Muscle of back (tissue), 11 donors: Measurements from ENCODE around the gene SPINT2. TPM values are rescaled to one million over a fixed set of nuclear protein-coding genes. Genes with fewer than 3 reads are reported as not detected.
"Not testable (repeated sequence)": the region's sequence is repeated elsewhere in the genome, so short reads cannot be mapped to it uniquely, and the experiment has no call there.

Experiments
- DNase-seq, 3 donors: peaks; one replicate each; pipeline versions ENCODE4 v3.0.0 to v3.0.0-alpha.2; 2013
- polyA plus RNA-seq, 10 donors: library from polyadenylated mRNA; unstranded; fragments of 120-200 nt; gene quantifications; one replicate each; pipeline ENCODE4 v1.2.1, GENCODE V29; 2013; ENCODE audit not compliant: insufficient read length in 10 of 10

Gene SPINT2
- polyA plus RNA-seq, 10 donors = 1.9 to 36.3 (median 4.5) TPM

DNA sequence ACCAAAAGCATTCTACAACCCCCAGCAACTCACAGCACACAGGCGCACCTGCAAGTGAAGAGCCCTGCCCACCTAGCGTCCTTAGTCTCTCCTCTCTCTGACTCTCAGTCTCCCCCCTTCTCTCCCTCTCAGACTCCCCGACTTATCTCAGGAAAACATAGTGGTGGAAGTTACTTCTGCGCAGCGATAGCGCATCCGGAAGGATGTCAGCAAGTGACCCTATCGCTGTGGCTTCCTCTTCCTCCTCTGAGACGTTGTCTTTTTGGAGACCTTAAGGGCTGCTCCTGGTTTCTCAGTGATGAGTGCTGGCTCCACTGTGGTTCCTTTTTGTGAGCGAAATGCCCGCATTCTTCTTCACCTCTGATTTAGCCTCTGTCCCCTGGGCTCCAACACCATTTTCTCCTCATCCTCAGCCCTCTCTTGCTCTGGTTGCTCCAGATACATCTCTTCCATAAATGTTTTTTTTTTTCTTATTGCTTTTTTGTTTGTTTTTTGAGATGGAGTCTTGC lies 52.8 kb downstream of the SPINT2 start:
- DNase-seq = no peak

DNA sequence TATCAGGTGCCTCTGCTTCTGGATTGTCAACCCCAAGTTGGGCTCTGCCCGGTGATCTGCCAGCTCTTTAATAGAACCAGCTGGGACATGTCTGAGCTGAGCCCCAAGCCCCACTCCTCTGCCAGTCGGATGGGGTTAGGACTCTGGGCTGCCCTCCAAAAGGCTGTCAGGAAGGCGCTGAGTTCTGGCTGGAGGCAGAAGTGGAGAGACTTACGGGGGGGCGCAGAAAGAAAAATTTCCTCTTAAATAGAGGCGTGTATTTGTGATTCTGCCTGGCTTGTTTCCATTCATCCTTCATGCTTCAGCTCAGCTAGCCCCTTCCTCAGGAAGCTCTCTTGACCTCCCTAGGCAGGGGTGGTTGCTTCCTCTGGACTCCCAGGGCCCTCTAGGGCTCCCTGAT lies 54.3 kb downstream of the SPINT2 start:
- no peak for DNase-seq

- DNase-seq = peak in 1 of 3 donors; percentile 86
Measured at GRCh38 chr19:38319421-38320258, 55.3 kb downstream of the SPINT2 start, which contains the start of gene KCNK6. Gene KCNK6, plus strand, starts transcription at chr19:38319845. Its CDS starts 106 bp downstream, at chr19:38319951.

GRCh38 chr19:38320969-38321339 lies 56.6 kb downstream of the SPINT2 start:
- no peak for DNase-seq

GRCh38 chr19:38321646-38322196 lies 57.3 kb downstream of the SPINT2 start:
- DNase-seq = no peak

- no peak for DNase-seq
Measured at GRCh38 chr19:38323291-38323690, 58.9 kb downstream of the SPINT2 start.

DNA sequence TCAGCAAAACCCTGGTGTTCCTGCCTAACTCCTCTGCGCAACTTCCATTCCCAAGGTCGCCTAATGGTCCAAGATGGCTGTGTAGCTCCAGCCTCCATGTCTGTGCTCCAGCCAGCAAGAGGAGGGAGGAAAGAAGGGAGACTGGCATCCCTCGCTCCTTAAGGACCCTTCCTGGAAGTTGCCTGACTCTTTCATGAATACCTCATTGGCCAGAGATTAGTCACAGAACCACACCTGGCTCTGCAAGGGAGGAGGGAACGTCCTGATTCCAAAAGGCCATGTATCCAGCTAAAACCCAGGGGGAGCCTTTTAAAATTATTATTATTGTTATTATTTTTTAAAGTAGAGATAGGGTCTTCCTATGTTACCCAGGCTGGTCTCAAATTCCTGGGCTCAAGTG lies 60.1 kb downstream of the SPINT2 start:
- DNase-seq = no peak

- DNase-seq = no peak
Measured at GRCh38 chr19:38326591-38326990, 62.2 kb downstream of the SPINT2 start.

GRCh38 chr19:38329651-38330050 lies 65.3 kb downstream of the SPINT2 start:
- no peak for DNase-seq

DNA sequence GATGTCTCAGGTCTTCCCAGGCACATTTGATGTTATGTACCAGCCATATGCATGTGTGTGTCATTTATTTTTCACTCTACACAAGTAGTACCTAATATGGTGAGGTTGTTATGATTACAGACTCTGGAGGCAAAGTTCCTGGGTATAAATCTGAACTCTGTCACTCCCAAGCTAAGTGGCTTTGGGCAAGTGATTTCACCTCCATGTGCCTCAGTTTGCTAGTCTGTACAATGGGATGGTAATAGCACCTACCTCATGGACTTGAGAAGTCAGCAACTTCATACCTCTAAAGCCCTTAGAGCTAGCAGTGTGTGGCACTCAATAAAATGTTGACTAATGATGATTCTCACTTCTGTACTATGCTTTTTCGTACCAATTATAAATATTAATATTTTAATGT lies 67.4 kb downstream of the SPINT2 start:
- no peak for DNase-seq

- no peak for DNase-seq
Measured at GRCh38 chr19:38333245-38333644, 68.9 kb downstream of the SPINT2 start.

GRCh38 chr19:38335949-38336637 lies 71.7 kb downstream of the SPINT2 start:
- peak; percentile 93 to 98 (median 94) for DNase-seq

DNA sequence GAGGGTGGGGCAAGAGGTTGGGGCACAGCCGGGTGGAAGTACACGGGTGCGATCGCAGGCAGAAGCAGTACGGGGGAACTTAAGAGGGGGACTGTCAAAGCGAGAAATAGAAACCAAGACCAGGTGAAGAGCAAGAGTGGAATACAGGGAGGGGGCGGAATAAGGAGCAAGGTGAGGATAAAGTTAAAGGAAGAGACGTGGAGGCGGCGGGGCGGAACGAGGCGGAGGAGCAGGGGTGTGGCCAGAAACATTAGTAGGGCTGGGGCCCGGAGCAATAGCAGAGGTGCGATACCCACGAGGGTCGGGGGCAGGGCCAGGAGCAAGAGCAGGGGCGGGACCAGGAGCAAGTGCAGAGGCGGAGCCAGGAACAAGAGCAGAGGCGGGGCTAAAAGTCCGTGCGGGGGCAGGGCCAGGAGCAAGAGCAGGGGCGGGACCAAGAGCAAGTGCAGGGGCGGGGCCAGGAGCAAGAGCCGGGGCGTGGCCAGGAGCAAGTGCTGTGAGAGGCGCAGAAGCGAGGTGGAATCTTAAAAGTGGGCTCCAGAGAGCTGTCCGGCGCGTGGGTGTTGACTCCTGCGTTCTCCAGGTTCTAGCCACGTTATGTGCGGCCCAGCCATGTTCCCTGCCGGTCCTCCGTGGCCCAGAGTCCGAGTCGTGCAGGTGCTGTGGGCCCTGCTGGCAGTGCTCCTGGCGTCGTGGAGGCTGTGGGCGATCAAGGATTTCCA lies 72.4 kb downstream of the SPINT2 start:
- peak; percentile 78 to 91 (median 88) for DNase-seq

DNA sequence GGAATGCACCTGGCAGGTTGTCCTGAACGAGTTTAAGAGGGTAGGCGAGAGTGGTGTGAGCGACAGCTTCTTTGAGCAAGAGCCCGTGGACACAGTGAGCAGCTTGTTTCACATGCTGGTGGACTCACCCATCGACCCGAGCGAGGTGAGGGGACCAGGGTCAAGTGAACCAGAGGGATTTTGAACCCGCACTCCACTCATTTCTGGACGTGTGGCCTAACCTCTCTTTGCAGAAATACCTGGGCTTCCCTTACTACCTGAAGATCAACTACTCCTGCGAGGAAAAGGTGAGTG lies 72.9 kb downstream of the SPINT2 start:
- no peak for DNase-seq

GRCh38 chr19:38339011-38339410 lies 74.6 kb downstream of the SPINT2 start:
- DNase-seq = not testable (repeated sequence)

- no peak for DNase-seq
Measured at GRCh38 chr19:38340927-38341326, 76.6 kb downstream of the SPINT2 start.

Other genes starting within 250 kb of the SPINT2 start
- gene DPF1, start 40.4 kb upstream of the SPINT2 start, polyA plus RNA-seq = 1 to 10 TPM; 2.3 to 5.5 (median 3.4) TPM
- 10 to 100 TPM in 7 of 10 donors, 1 to 10 TPM in 3; 7.4 to 18.7 (median 14.5) TPM for gene PPP1R14A, start 8.2 kb upstream of the SPINT2 start, polyA plus RNA-seq
- gene C19orf33, start 39.7 kb downstream of the SPINT2 start, polyA plus RNA-seq = 1 to 10 TPM in 3 of 10 donors, under 1 TPM in 4, not detected in 3; 0.48 to 7.4 (median 0.81) TPM
- 10 to 100 TPM; 20.4 to 33.6 (median 24.6) TPM for gene YIF1B, start 51.4 kb downstream of the SPINT2 start, polyA plus RNA-seq
- gene KCNK6, start 55.3 kb downstream of the SPINT2 start, polyA plus RNA-seq = 1 to 10 TPM; 1.9 to 3.4 (median 2.5) TPM
- gene CATSPERG, start 71.3 kb downstream of the SPINT2 start, polyA plus RNA-seq = 1 to 10 TPM; 1.6 to 4.3 (median 2.3) TPM
- 100 to 1,000 TPM; 111 to 143 (median 121) TPM for gene PSMD8, start 110.0 kb downstream of the SPINT2 start, polyA plus RNA-seq
- 1 to 10 TPM in 1 of 10 donors, under 1 TPM in 5, not detected in 4; 0.13 to 1.4 (median 0.22) TPM for gene GGN, start 123.5 kb downstream of the SPINT2 start, polyA plus RNA-seq
- gene SPRED3, start 124.1 kb downstream of the SPINT2 start, polyA plus RNA-seq = under 1 TPM; 0.20 to 0.91 (median 0.37) TPM
- 10 to 100 TPM in 2 of 10 donors, 1 to 10 TPM in 8; 5.6 to 11.1 (median 8.6) TPM for gene FAM98C, start 138.5 kb downstream of the SPINT2 start, polyA plus RNA-seq
- gene RASGRP4, start 161.6 kb downstream of the SPINT2 start, polyA plus RNA-seq = 1 to 10 TPM; 1.5 to 2.8 (median 1.9) TPM
- 100 to 1,000 TPM; 269 to 630 (median 491) TPM for gene RYR1, start 169.1 kb downstream of the SPINT2 start, polyA plus RNA-seq